ENCODE measurements around the gene SYNRG. TPM values are rescaled to one million over a fixed set of nuclear protein-coding genes. Genes with fewer than 3 reads are reported as not detected.

SYNRG gene
- total RNA-seq, 1 donor: 22.5 TPM

GRCh38 chr17:37535906-37536305, 73.3 kb downstream of the SYNRG start:
- no peak for TF ChIP-seq CTCF (IDR thresholded peaks at IDR 0.05; ENCODE audit: insufficient read depth, low read length)
- no peak overlapping the region for H3K4me3 ChIP-seq (ENCODE audit: low read depth, low read length)
- no peak for DNase-seq (ENCODE audit: low read depth)

- no peak overlapping the region for H3K4me3 ChIP-seq (ENCODE audit: low read depth, low read length)
- TF ChIP-seq CTCF (IDR thresholded peaks at IDR 0.05; ENCODE audit: insufficient read depth, low read length): no peak
- DNase-seq (ENCODE audit: low read depth): no peak
These were observed 76.5 kb downstream of the SYNRG start for GRCh38 chr17:37532756-37533155.

GRCh38 chr17:37530420-37530819, 78.8 kb downstream of the SYNRG start:
- TF ChIP-seq CTCF (IDR thresholded peaks at IDR 0.05; ENCODE audit: insufficient read depth, low read length): no peak
- DNase-seq (ENCODE audit: low read depth): no peak
- no peak overlapping the region for H3K4me3 ChIP-seq (ENCODE audit: low read depth, low read length)

- TF ChIP-seq CTCF (IDR thresholded peaks at IDR 0.05; ENCODE audit: insufficient read depth, low read length): peak; percentile 75
- peak; percentile 65 for DNase-seq (ENCODE audit: low read depth)
- no peak overlapping the region for H3K4me3 ChIP-seq (ENCODE audit: low read depth, low read length)
These were observed 81.9 kb downstream of the SYNRG start for GRCh38 chr17:37527249-37527851.

- no peak for DNase-seq (ENCODE audit: low read depth)
- H3K4me3 ChIP-seq (ENCODE audit: low read depth, low read length): no peak overlapping the region
- TF ChIP-seq CTCF (IDR thresholded peaks at IDR 0.05; ENCODE audit: insufficient read depth, low read length): no peak
These were observed 85.5 kb downstream of the SYNRG start for GRCh38 chr17:37523715-37524219.

GRCh38 chr17:37521821-37522220, 87.4 kb downstream of the SYNRG start:
- no peak overlapping the region for H3K4me3 ChIP-seq (ENCODE audit: low read depth, low read length)

More at GRCh38 chr17:37521821-37522220, 87.4 kb downstream of the SYNRG start:
- no peak for TF ChIP-seq CTCF (IDR thresholded peaks at IDR 0.05; ENCODE audit: insufficient read depth, low read length)
- no peak for DNase-seq (ENCODE audit: low read depth)

All from fibroblast of the aortic adventitia (primary cell).